ENCODE measurements around the gene USP35. TPM values are rescaled to one million over a fixed set of nuclear protein-coding genes. Genes with fewer than 3 reads are reported as not detected.

The USP35 gene
- total RNA-seq, 1 experiment from 2014 or later: 10.6 TPM

DNA sequence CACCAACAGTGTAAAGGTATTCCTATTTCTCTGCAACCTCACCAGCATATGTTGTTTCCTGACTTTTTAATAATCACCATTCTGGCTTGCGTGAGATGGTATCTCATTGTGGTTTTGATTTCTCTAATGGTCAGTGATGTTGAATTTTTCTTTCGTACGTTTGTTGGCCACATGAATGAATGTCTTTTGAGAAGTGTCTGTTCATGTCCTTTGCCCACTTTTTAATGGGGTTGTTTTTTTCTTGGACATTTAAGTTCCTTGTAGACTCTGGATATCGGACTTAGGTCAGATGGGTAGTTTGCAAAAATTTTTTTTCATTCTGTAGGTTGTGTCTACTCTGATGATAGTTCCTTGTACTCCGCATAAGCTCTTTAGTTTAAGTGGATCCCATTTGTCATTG lies 22.8 kb downstream of the USP35 start (continued):
- TF ChIP-seq, protein P1, sequence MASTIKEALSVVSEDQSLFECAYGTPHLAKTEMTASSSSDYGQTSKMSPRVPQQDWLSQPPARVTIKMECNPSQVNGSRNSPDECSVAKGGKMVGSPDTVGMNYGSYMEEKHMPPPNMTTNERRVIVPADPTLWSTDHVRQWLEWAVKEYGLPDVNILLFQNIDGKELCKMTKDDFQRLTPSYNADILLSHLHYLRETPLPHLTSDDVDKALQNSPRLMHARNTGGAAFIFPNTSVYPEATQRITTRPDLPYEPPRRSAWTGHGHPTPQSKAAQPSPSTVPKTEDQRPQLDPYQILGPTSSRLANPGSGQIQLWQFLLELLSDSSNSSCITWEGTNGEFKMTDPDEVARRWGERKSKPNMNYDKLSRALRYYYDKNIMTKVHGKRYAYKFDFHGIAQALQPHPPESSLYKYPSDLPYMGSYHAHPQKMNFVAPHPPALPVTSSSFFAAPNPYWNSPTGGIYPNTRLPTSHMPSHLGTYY (CRISPR knock-in tag; IDR thresholded peaks at IDR 0.05): no peak

DNA sequence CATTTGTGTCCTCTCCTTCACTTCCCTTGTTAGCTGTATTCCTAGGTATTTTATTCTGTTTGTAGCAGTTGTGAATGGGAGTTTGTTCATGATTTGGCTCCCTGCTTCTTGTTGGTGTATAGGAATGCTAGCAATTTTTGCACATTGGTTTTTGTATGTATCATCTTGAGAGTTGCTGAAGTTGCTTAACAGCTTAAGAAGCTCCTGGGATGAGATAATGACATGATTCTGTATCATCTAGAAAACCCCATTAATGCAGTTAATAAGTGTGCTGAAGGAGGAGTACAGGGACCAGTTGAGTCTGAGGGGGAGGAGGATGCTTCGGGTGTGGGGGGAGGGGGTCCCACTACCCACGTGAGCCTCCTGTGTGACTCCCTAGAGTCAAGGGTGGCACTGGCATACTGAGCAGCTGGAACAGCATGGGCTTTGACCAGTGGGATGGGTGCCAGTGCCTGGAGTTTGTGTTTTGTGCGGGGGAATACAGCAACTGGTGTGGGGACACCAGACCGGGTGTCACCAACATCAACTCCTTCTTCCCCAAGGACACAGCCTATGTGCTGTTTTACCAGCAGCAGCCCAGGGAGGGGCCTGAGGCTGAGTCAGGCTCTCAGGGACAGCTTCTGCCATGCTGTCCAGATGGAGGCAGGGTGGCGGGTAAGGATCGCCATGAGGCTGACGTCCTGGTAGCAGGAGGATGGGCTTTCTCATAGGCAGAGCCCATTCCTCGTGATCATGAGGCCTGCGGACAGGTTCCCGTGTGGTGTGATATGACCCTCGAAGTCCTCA lies 24.1 kb downstream of the USP35 start:
- DNase-seq (ENCODE audit: low spot score): peak; percentile 3
- CTCF ChIA-PET: no interaction called here
- Mint-ChIP-seq H3K4me1 (no peaks in the 10 kb centered on the region), H3K27ac (no peak overlapping the region), H3K9me3 (no peaks in the 10 kb centered on the region), H3K4me3 (no peak overlapping the region), H3K36me3 (peaks cover 17% of the 10 kb centered on the region), H3K27me3 (ENCODE audit: low read depth) (no peaks in the 10 kb centered on the region)
- no peak for TF ChIP-seq ZNF281 (CRISPR knock-in tag; IDR thresholded peaks at IDR 0.05)
- POLR2A ChIA-PET: no interaction called here
- no peak for ATAC-seq

- H3K27ac Mint-ChIP-seq: no peak overlapping the region
- no peaks in the 10 kb centered on the region for H3K9me3 Mint-ChIP-seq
- H3K27me3 Mint-ChIP-seq (ENCODE audit: low read depth): no peaks in the 10 kb centered on the region
- H3K4me1 Mint-ChIP-seq: no peaks in the 10 kb centered on the region
- no peak overlapping the region for H3K4me3 Mint-ChIP-seq
- peaks cover 20% of the 10 kb centered on the region for H3K36me3 Mint-ChIP-seq
- ChIA-PET POLR2A (no interaction called here), CTCF (no interaction called here)
- no peak for ATAC-seq
- DNase-seq (ENCODE audit: low spot score): peak; percentile 7
- TF ChIP-seq ARID4B (CRISPR knock-in tag; IDR thresholded peaks at IDR 0.05; ENCODE audit: borderline replicate concordance): no peak
- no peak for TF ChIP-seq FOXP1 (CRISPR knock-in tag; IDR thresholded peaks at IDR 0.05; ENCODE audit: borderline replicate concordance)
- TF ChIP-seq CDX4 (CRISPR knock-in tag; IDR thresholded peaks at IDR 0.05; ENCODE audit: borderline replicate concordance): no peak
- no peak for TF ChIP-seq ZNF671 (CRISPR knock-in tag; IDR thresholded peaks at IDR 0.05)
- no peak for TF ChIP-seq ZNF416 (CRISPR knock-in tag; IDR thresholded peaks at IDR 0.05)
- TF ChIP-seq, protein P2, sequence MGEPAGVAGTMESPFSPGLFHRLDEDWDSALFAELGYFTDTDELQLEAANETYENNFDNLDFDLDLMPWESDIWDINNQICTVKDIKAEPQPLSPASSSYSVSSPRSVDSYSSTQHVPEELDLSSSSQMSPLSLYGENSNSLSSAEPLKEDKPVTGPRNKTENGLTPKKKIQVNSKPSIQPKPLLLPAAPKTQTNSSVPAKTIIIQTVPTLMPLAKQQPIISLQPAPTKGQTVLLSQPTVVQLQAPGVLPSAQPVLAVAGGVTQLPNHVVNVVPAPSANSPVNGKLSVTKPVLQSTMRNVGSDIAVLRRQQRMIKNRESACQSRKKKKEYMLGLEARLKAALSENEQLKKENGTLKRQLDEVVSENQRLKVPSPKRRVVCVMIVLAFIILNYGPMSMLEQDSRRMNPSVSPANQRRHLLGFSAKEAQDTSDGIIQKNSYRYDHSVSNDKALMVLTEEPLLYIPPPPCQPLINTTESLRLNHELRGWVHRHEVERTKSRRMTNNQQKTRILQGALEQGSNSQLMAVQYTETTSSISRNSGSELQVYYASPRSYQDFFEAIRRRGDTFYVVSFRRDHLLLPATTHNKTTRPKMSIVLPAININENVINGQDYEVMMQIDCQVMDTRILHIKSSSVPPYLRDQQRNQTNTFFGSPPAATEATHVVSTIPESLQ (CRISPR knock-in tag; IDR thresholded peaks at IDR 0.05): no peak
- no peak for TF ChIP-seq ETV6 (CRISPR knock-in tag; IDR thresholded peaks at IDR 0.05)
- no peak for TF ChIP-seq EMX1 (CRISPR knock-in tag; IDR thresholded peaks at IDR 0.05)
- no peak for TF ChIP-seq HMGXB4 (CRISPR knock-in tag; IDR thresholded peaks at IDR 0.05)
- TF ChIP-seq USF2 (CRISPR knock-in tag; IDR thresholded peaks at IDR 0.05): no peak
- no peak for TF ChIP-seq IRF2 (CRISPR knock-in tag; IDR thresholded peaks at IDR 0.05; ENCODE audit: borderline replicate concordance, low read depth)
- TF ChIP-seq ZSCAN18 (CRISPR knock-in tag; IDR thresholded peaks at IDR 0.05): no peak
Measured at GRCh38 chr11:78213526-78214330, 25.0 kb downstream of the USP35 start.
